ES-I3 (cell line): Measurements from ENCODE around the gene COX7A2L.
"Not testable (repeated sequence)": the region's sequence is repeated elsewhere in the genome, so short reads cannot be mapped to it uniquely, and the experiment has no call there.

Experiments used
- H3K36me3 ChIP-seq: 2 replicates; pipeline ENCODE4 v1.6.1; 2013; ENCODE audit warnings: mild to moderate bottlenecking, low read length, control low read depth, moderate library complexity; ENCODE audit not compliant: insufficient read depth
- H3K4me1 ChIP-seq: 2 replicates; pipeline ENCODE4 v1.6.1; 2013; ENCODE audit warnings: mild to moderate bottlenecking, control low read depth, low read length; ENCODE audit not compliant: insufficient read depth
- H3K9ac ChIP-seq: 2 replicates; pipeline ENCODE4 v1.6.1; 2013; ENCODE audit warnings: low read depth, mild to moderate bottlenecking, low read length, moderate library complexity
- H3K9me3 ChIP-seq: 2 replicates; pipeline ENCODE4 v1.6.1; 2013; ENCODE audit warnings: mild to moderate bottlenecking, low read length, moderate library complexity; ENCODE audit not compliant: control insufficient read depth, insufficient read depth

COX7A2L gene

GRCh38 chr2:42338567-42339190 lies 22.3 kb downstream of the COX7A2L start:
- Histone ChIP-seq H3K9me3 (no peaks in the 10 kb centered on the region), H3K4me1 (peaks cover 13% of the 10 kb centered on the region), H3K9ac (no peak overlapping the region), H3K36me3 (peaks cover 3% of the 10 kb centered on the region; the same call in 1 of the 2 replicates)

GRCh38 chr2:42337846-42338566 lies 23.0 kb downstream of the COX7A2L start:
- Histone ChIP-seq H3K4me1 (peaks cover 7% of the 10 kb centered on the region; the same call in 1 of the 2 replicates), H3K9me3 (no peaks in the 10 kb centered on the region), H3K9ac (no peak overlapping the region), H3K36me3 (peaks cover 6% of the 10 kb centered on the region)

- H3K4me1 ChIP-seq: peaks cover 3% of the 10 kb centered on the region; the same call in 1 of the 2 replicates
- H3K9ac ChIP-seq: no peak overlapping the region
- H3K9me3 ChIP-seq: no peaks in the 10 kb centered on the region
- H3K36me3 ChIP-seq: peaks cover 7% of the 10 kb centered on the region
Observed at GRCh38 chr2:42337356-42337820, 23.6 kb downstream of the COX7A2L start.

- Histone ChIP-seq H3K9ac (no peak overlapping the region), H3K4me1 (no peaks in the 10 kb centered on the region), H3K36me3 (peaks cover 7% of the 10 kb centered on the region), H3K9me3 (no peaks in the 10 kb centered on the region)
Observed at GRCh38 chr2:42336361-42336965, 24.6 kb downstream of the COX7A2L start.

GRCh38 chr2:42335514-42336104 lies 25.4 kb downstream of the COX7A2L start:
- no peaks in the 10 kb centered on the region for H3K4me1 ChIP-seq
- no peaks in the 10 kb centered on the region for H3K9me3 ChIP-seq
- H3K9ac ChIP-seq: no peak overlapping the region
- H3K36me3 ChIP-seq: peaks cover 7% of the 10 kb centered on the region

GRCh38 chr2:42334865-42335264 lies 26.2 kb downstream of the COX7A2L start:
- H3K4me1 ChIP-seq, H3K9ac ChIP-seq, H3K9me3 ChIP-seq: not testable (repeated sequence)
- peaks cover 11% of the 10 kb centered on the region for H3K36me3 ChIP-seq

GRCh38 chr2:42334220-42334619 lies 26.8 kb downstream of the COX7A2L start:
- Histone ChIP-seq H3K9me3 (no peaks in the 10 kb centered on the region), H3K9ac (no peak overlapping the region), H3K36me3 (peaks cover 12% of the 10 kb centered on the region), H3K4me1 (no peaks in the 10 kb centered on the region)

- H3K9me3 ChIP-seq: no peaks in the 10 kb centered on the region
- H3K9ac ChIP-seq: no peak overlapping the region
- H3K4me1 ChIP-seq: no peaks in the 10 kb centered on the region
- H3K36me3 ChIP-seq: peaks cover 9% of the 10 kb centered on the region
Observed at GRCh38 chr2:42333579-42333978, 27.4 kb downstream of the COX7A2L start.

- H3K36me3 ChIP-seq: peaks cover 9% of the 10 kb centered on the region
- no peak overlapping the region for H3K9ac ChIP-seq
Observed at GRCh38 chr2:42332575-42332974, 28.4 kb downstream of the COX7A2L start.

GRCh38 chr2:42331569-42332284 lies 29.3 kb downstream of the COX7A2L start:
- Histone ChIP-seq H3K9me3 (no peaks in the 10 kb centered on the region), H3K4me1 (no peaks in the 10 kb centered on the region), H3K36me3 (peaks cover 9% of the 10 kb centered on the region), H3K9ac (no peak overlapping the region)

More at GRCh38 chr2:42332575-42332974, 28.4 kb downstream of the COX7A2L start:
- no peaks in the 10 kb centered on the region for H3K9me3 ChIP-seq
- no peaks in the 10 kb centered on the region for H3K4me1 ChIP-seq

GRCh38 chr2:42329736-42330135 lies 31.3 kb downstream of the COX7A2L start:
- peaks cover 9% of the 10 kb centered on the region for H3K36me3 ChIP-seq

GRCh38 chr2:42328923-42329322 lies 32.1 kb downstream of the COX7A2L start:
- peaks cover 9% of the 10 kb centered on the region for H3K36me3 ChIP-seq
- no peak overlapping the region for H3K9ac ChIP-seq
- H3K9me3 ChIP-seq: no peaks in the 10 kb centered on the region
- H3K4me1 ChIP-seq: no peaks in the 10 kb centered on the region

More at GRCh38 chr2:42329736-42330135, 31.3 kb downstream of the COX7A2L start:
- Histone ChIP-seq H3K4me1 (no peaks in the 10 kb centered on the region), H3K9me3 (no peaks in the 10 kb centered on the region), H3K9ac (no peak overlapping the region)

- Histone ChIP-seq H3K36me3 (peaks cover 9% of the 10 kb centered on the region), H3K4me1 (no peaks in the 10 kb centered on the region), H3K9ac (no peak overlapping the region), H3K9me3 (no peaks in the 10 kb centered on the region)
Observed at GRCh38 chr2:42328148-42328833, 32.7 kb downstream of the COX7A2L start.
